ENCODE measurements around the gene BCL2L13.
"Not testable (repeated sequence)": the region's sequence is repeated elsewhere in the genome, so short reads cannot be mapped to it uniquely, and the experiment has no call there.

The BCL2L13 gene

GRCh38 chr22:17638432-17639246 lies at the start of gene BCL2L13:
TSS of gene BCL2L13 (plus strand) at chr22:17638757. CDS start at chr22:17655712, 16,955 bp downstream.
- peak; percentile 80 for DNase-seq (ENCODE audit: low read depth)

GRCh38 chr22:17589810-17590375 lies 48.7 kb upstream of the BCL2L13 start:
- no peak for DNase-seq (ENCODE audit: low read depth)

GRCh38 chr22:17590586-17590985 lies 48.0 kb upstream of the BCL2L13 start:
- no peak for DNase-seq (ENCODE audit: low read depth)

GRCh38 chr22:17592201-17592600 lies 46.4 kb upstream of the BCL2L13 start:
- DNase-seq (ENCODE audit: low read depth): no peak

GRCh38 chr22:17596226-17596625 lies 42.3 kb upstream of the BCL2L13 start:
- DNase-seq (ENCODE audit: low read depth): no peak

GRCh38 chr22:17597217-17597616 lies 41.3 kb upstream of the BCL2L13 start:
- no peak for DNase-seq (ENCODE audit: low read depth)

GRCh38 chr22:17598318-17598717 lies 40.2 kb upstream of the BCL2L13 start:
- no peak for DNase-seq (ENCODE audit: low read depth)

- no peak for DNase-seq (ENCODE audit: low read depth)
Measured at GRCh38 chr22:17601031-17601430, 37.5 kb upstream of the BCL2L13 start.

- no peak for DNase-seq (ENCODE audit: low read depth)
Measured at GRCh38 chr22:17603668-17604067, 34.9 kb upstream of the BCL2L13 start.

- no peak for DNase-seq (ENCODE audit: low read depth)
Measured at GRCh38 chr22:17606496-17606895, 32.1 kb upstream of the BCL2L13 start.

- DNase-seq (ENCODE audit: low read depth): no peak
Measured at GRCh38 chr22:17607891-17608521, 30.6 kb upstream of the BCL2L13 start.

- no peak for DNase-seq (ENCODE audit: low read depth)
Measured at GRCh38 chr22:17612057-17612456, 26.5 kb upstream of the BCL2L13 start.

GRCh38 chr22:17613280-17613679 lies 25.3 kb upstream of the BCL2L13 start:
- no peak for DNase-seq (ENCODE audit: low read depth)

GRCh38 chr22:17627961-17628405 lies 10.6 kb upstream of the BCL2L13 start:
- no peak for DNase-seq (ENCODE audit: low read depth)

- DNase-seq (ENCODE audit: low read depth): peak; percentile 93
Measured at GRCh38 chr22:17628406-17629172, 10.0 kb upstream of the BCL2L13 start, which contains the start of gene ATP6V1E1. TSS of gene ATP6V1E1 (minus strand) at chr22:17628749. CDS start at chr22:17628635, 114 bp downstream.

- DNase-seq (ENCODE audit: low read depth): no peak
Measured at GRCh38 chr22:17629173-17629489, 9.4 kb upstream of the BCL2L13 start.

GRCh38 chr22:17629641-17630040 lies 8.9 kb upstream of the BCL2L13 start:
- no peak for DNase-seq (ENCODE audit: low read depth)

GRCh38 chr22:17631076-17631565 lies 7.4 kb upstream of the BCL2L13 start:
- no peak for DNase-seq (ENCODE audit: low read depth)

GRCh38 chr22:17633217-17633997 lies 5.2 kb upstream of the BCL2L13 start:
- no peak for DNase-seq (ENCODE audit: low read depth)

- DNase-seq (ENCODE audit: low read depth): no peak
Measured at GRCh38 chr22:17633998-17634323, 4.6 kb upstream of the BCL2L13 start.

- no peak for DNase-seq (ENCODE audit: low read depth)
Measured at GRCh38 chr22:17634696-17635095, 3.9 kb upstream of the BCL2L13 start.

GRCh38 chr22:17636850-17637249 lies 1.7 kb upstream of the BCL2L13 start:
- DNase-seq (ENCODE audit: low read depth): not testable (repeated sequence)

All from stimulated activated CD8-positive, alpha-beta memory T cell treated with anti-CD3 and anti-CD28 coated beads, Interleukin-12 subunit alpha, Interleukin-12 subunit beta, amount 100 ng/mL, for 1 hour (primary cell).